ENCODE data around the gene DCTN4.
A peak's percentile ranks its signal among the peaks of the same experiment; 100 is the strongest.

DCTN4 gene

DNA sequence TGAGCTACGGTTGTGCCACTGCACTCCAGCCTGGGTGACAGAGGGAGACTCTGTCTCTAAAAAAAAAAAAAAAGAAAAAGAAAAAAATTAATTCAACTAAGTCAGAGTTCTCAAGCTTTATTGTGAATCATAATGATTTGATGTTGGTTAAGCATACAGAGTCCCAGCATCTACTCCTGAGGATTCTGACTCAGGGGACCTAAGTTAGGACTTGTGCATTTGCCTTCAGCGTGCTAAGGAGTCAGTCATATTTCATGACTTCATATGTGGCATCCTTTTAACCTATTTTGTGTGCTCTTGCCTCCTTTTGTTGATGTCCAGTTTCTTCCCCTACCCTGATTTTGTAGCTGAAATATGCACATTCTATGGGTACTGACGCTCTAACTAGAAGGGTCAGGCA, 94.9 kb downstream of the DCTN4 start:
- no peak for DNase-seq

DNA sequence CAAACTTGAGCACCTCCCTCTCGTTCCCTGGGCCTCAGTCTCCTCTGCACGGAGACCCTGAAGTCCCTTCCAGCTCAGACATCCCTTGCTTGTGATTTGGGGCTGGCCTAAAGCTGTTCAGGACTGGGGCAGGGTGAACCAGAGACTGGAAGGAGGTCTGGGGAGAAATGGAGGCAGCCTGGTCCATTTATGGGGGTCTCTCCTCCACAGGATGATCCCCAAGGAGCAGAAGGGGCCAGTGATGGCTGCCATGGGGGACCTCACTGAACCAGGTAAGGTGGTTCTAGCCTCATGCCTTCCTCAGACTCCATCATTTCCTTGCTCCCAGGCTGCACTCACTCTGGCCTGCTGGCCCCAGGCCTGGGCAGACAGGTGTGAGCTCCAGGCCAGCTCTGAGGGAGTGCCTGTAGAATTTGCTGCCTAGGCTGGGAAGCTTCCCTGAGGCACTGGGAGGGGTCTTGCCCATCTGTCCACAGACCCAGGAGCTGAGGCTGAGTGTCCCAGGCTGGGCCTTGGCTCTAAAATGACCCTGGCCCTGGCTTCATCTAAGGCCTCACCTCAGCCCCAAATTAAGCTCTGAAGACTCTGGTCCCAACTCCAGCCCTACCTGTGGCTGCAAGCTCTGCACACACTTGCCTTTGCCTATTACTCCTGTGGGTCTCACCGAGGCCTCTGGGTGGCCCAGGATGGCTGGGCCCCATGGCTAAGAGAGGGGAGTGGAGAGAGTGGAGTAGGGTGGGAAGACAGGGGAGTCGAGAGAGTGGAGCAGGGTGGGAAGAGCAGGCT, 95.9 kb downstream of the DCTN4 start:
- DNase-seq, result no peak

DNA sequence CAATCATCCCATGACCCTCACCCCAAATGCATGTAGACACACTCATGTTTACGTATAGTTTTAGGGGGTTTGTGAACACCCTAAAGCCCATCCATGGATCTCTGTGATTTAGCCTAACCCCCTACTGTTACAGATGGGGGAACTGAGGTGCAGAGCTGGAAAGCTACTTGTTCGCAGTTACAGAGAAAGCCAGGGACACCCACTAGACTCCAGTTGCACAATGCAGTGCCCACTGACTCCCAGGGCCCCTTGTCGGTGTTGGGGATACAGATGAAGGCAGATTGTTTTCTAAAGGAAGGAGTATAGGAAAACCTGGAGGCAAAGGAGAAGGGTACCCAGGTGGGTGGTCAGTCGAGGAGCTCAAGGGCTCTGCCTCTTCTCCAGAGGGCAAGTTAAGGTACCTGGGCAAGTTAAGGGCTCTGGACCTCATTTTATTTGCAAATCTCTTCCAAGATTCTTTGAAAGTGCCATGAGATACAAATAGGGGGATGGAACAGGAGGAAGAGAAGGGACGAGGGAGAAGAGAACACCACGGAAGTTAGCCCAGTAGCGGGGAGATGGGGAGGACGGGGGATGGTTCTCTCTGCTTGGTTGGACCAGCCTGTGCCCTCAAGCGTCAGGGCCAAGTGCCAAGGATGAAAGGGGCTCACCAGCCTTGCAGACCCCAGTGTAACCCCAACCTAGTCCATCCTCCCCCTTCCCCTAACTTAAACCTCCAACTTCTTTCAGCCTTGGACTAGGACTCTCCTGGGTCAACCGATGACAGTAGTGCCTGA, 96.8 kb downstream of the DCTN4 start:
- DNase-seq, result no peak

DNA sequence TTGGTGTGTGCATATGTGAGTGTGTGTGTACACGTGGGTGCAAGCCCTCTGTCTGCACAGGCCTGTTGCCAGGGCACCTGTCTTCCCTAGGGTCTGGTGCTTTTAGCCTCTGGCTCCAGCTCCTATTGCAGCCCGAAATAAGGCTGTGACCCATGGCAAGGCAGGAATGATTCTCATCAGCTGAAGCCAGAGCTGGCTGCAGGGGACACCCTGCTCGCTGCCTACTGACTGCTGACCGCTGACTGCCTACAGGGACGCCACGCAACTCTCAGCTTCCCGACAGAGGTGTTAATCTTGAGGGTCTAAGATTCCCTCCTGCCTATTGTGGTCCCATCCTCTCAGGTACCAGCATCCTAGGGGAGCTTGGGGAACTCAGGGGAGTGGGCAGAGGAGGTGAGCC, 97.7 kb downstream of the DCTN4 start, which contains the start of gene MYOZ3:
MYOZ3 (plus strand) TSS at position 166 of the 400 bp plus-strand sequence. CDS start 1,691 bp downstream, outside the sequence.
- peak; percentile 30 for DNase-seq

DNA sequence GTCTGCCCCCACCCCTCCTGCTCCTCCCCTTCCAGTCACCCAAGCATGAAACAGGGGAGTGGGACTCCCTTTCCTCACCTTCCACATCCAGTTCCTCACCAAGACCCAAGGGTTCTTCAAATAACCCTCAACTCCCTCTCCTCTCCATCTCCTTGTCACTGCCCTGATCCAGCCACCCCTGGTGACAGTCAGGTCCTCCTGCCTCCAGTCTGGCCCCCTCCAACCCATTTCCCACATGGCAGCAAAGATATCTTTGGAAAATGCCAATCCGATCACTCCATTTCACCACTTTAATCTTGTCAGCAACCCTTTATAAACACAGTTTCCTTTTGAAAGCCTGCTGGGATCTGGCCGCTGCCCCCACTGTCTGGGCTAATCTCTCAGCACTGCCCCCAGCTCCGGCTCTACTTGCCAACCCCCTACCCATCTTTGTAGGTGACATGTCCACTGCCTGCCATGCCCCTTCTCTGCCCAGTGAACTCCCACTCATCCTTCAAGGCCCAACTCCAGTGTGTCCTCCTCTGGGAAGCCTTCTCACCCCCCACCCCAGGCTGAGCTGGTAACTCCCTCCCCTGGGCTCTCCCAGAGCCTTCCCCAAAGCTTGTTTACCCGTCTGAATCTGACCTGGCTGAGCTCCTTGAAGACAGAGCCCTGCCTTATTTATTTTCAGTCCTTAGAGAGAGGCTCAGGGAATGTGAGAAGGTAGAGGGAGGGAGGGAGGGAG, 98.5 kb downstream of the DCTN4 start:
- DNase-seq, result peak; percentile 9

DNA sequence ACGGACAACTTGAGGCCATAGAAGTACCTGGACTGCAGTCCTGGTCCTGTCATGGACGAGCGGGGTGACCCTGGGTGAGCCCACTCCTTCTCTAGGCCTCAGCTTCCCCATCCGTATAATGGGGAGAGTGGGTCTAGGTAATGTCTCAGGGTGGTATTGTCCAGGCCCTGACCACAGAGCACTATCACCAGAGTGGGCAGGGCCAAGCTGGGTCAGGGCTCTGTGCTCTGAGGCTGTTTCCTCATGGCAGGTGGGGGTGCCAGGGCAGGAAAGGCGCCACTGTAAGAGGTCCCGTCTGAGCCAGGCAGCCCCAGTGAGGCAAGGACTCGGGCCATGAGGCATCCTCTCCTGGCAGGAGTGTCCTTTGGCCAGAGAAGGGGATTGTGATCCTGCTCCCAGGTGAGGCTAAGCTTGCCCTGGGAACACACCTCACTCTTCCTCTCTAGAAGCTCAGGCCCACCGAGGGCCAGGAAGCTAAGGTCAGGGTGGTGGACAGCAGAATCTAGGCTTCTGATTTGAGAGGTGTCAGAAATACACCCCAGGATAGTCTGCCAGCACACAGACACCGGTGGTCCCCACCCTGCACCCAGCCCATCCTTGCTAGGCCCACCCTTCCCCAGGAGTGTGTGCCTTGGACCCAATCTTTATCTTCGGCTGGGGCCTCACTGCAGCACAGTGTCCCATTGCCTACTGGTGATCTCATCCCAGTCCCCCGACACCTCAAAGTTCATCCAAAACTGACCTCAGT, 99.3 kb downstream of the DCTN4 start:
- no peak for DNase-seq

DNA sequence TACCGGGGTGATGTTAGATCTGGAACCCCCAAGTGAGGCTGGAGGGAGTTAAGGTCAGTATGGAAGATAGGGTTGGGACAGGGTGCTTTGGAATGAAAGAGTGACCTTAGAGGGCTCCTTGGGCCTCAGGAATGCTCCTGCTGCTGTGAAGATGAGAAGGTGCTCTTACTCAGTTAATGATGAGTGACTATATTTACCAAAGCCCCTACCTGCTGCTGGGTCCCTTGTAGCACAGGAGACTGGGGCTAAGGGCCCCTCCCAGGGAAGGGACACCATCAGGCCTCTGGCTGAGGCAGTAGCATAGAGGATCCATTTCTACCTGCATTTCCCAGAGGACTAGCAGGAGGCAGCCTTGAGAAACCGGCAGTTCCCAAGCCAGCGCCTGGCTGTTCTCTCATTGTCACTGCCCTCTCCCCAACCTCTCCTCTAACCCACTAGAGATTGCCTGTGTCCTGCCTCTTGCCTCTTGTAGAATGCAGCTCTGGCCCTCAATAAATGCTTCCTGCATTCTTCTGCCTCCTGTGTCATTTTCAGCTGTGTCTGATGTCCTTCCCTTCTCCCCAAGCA, 100.0 kb downstream of the DCTN4 start:
- DNase-seq, result peak; percentile 8

Data from NCI-H69 (cell line).